SK-N-SH (cell line): ENCODE measurements around the gene TNFAIP8L1.

Experiments used
- POLR2AphosphoS5 ChIP-seq: IDR thresholded peaks from 2 replicates; pipeline ENCODE4 v1.6.1; 2012; ENCODE audit warnings: low read depth, low read length
- RCOR1 ChIP-seq: fragments of 150-350 bp; IDR thresholded peaks from 2 replicates; pipeline ENCODE4 v1.6.1; 2017; ENCODE audit warnings: antibody characterized with exemption, low read length
- SIN3A ChIP-seq: IDR thresholded peaks from 2 replicates; pipeline ENCODE4 v1.6.1; 2012; ENCODE audit warnings: low read depth, mild to moderate bottlenecking, low read length, moderate library complexity, borderline replicate concordance
- TAF1 ChIP-seq: IDR thresholded peaks from 2 replicates; pipeline ENCODE4 v1.6.1; 2012; ENCODE audit warnings: low read depth, mild to moderate bottlenecking, low read length, moderate library complexity, borderline replicate concordance
- YY1 ChIP-seq: IDR thresholded peaks from 2 replicates; pipeline ENCODE4 v1.4.0; 2012; ENCODE audit warnings: low read depth, mild to moderate bottlenecking
- TF ChIP-seq, protein P1 (sequence below): fragments of 200-600 bp; sonication (generic); IDR thresholded peaks from 2 replicates; pipeline ENCODE4 v1.6.1; 2017; ENCODE audit warnings: antibody characterized with exemption, mild to moderate bottlenecking, moderate library complexity

DNA sequence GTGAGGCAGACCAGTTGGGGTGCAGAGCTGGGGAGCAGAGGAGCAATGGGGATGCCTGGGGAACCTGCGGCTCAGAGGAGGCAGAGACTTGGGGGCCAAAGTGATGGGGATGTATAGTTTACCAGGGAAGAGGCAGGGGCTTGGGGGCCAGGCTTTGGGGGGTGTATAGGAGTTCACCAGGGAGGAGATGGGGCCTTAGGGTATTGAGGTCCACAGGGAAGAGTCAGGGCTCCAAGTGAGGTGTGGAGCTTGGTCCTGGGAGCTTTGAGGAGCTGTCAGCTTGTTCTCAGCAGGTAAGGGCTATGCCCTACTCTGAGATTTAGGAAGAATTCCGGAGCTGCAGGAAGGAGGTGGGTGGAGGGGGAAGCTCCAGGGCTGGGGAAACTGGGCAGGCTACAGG is 10.8 kb downstream of the TNFAIP8L1 start:
- TF ChIP-seq, protein P1, sequence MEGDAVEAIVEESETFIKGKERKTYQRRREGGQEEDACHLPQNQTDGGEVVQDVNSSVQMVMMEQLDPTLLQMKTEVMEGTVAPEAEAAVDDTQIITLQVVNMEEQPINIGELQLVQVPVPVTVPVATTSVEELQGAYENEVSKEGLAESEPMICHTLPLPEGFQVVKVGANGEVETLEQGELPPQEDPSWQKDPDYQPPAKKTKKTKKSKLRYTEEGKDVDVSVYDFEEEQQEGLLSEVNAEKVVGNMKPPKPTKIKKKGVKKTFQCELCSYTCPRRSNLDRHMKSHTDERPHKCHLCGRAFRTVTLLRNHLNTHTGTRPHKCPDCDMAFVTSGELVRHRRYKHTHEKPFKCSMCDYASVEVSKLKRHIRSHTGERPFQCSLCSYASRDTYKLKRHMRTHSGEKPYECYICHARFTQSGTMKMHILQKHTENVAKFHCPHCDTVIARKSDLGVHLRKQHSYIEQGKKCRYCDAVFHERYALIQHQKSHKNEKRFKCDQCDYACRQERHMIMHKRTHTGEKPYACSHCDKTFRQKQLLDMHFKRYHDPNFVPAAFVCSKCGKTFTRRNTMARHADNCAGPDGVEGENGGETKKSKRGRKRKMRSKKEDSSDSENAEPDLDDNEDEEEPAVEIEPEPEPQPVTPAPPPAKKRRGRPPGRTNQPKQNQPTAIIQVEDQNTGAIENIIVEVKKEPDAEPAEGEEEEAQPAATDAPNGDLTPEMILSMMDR = no peak
- TF ChIP-seq TAF1 = no peak
- no peak for TF ChIP-seq YY1
- no peak for TF ChIP-seq RCOR1
- TF ChIP-seq SIN3A = no peak
- no peak for TF ChIP-seq POLR2AphosphoS5
